ENCODE data around the gene TMTC1.

GRCh38 chr12:29717540-29718100, 66.1 kb downstream of the TMTC1 start:
- TF ChIP-seq EZH2 (IDR thresholded peaks at IDR 0.05; ENCODE audit: low read length) (no peak), CTCF (optimal IDR thresholded peaks at IDR 0.05 in 1 of 3, IDR thresholded peaks at IDR 0.05 in 1 of 3, conservative IDR thresholded peaks at IDR 0.05 in 1 of 3; ENCODE audit: extremely low read depth in 1 of 3, insufficient read depth in 2 of 3, low read length in 3 of 3) (no peak)
